ENCODE data around the gene DNASE2B. TPM values are rescaled to one million over a fixed set of nuclear protein-coding genes. Genes with fewer than 3 reads are reported as not detected.

The DNASE2B gene
- polyA plus RNA-seq, 1 experiment = not detected

DNA sequence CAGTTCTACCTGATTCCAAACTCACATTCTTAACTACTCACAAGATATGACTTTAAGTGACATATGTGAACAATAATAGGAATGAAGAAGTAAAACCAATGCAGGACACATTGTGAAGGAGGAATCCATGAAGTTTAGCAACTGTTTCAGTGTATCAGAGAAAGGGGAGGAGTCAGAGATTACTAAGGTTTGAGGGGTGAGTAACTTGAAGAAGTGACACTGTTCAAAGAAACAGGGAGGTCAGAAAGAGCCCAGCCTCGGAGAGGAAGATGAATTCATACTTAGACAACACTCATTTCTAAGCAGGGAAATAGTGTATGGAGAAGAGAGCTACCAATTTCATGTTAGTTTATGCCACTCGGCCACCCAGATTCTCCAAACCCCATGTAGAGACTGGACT is 52.6 kb downstream of the DNASE2B start:
- no peaks in the 10 kb centered on the region for H3K27me3 ChIP-seq (ENCODE audit: control insufficient read depth, insufficient read depth, low read length)
- CTCF ChIA-PET = no interaction called here
- no peak for DNase-seq (ENCODE audit: low read depth)

DNA sequence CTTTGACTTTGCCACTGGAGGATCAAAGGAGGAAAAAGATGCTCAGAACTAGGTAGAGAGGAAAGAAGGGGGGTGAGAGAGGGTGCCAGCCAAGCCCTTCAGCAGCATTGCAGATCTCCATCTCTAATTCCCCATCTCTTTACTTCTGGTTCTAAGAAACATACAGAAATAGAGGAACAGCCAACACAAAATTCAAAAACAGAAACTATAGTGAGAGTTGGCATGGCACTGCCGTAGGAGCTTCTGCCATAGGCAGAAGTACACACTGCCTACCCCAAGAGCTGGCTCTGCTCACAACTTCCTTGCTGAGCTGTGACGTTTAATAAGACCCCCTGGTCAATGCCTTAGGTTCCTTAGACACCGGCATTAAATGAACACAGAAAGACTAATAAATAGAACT is 54.2 kb downstream of the DNASE2B start:
- H3K4me3 ChIP-seq (ENCODE audit: low read depth, low read length) = no peak overlapping the region
- DNase-seq (ENCODE audit: low read depth) = no peak
- no peaks in the 10 kb centered on the region for H3K27me3 ChIP-seq (ENCODE audit: control insufficient read depth, insufficient read depth, low read length)
- TF ChIP-seq, protein P1, sequence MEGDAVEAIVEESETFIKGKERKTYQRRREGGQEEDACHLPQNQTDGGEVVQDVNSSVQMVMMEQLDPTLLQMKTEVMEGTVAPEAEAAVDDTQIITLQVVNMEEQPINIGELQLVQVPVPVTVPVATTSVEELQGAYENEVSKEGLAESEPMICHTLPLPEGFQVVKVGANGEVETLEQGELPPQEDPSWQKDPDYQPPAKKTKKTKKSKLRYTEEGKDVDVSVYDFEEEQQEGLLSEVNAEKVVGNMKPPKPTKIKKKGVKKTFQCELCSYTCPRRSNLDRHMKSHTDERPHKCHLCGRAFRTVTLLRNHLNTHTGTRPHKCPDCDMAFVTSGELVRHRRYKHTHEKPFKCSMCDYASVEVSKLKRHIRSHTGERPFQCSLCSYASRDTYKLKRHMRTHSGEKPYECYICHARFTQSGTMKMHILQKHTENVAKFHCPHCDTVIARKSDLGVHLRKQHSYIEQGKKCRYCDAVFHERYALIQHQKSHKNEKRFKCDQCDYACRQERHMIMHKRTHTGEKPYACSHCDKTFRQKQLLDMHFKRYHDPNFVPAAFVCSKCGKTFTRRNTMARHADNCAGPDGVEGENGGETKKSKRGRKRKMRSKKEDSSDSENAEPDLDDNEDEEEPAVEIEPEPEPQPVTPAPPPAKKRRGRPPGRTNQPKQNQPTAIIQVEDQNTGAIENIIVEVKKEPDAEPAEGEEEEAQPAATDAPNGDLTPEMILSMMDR (IDR thresholded peaks at IDR 0.05; ENCODE audit: insufficient read depth, low read depth, low read length) = no peak
- POLR2A ChIA-PET = no interaction called here
- H3K36me3 ChIP-seq (ENCODE audit: control insufficient read depth, insufficient read depth, low read length) = no peaks in the 10 kb centered on the region
- CTCF ChIA-PET = interaction anchor here (0.8 to 1.7 kb wide), 5 partner anchors 10 to 311 kb away, joined by 3 to 8 read pairs (median 3); no protein-coding TSS in a partner anchor

More for the DNA sequence above, 52.6 kb downstream of the DNASE2B start:
- H3K4me3 ChIP-seq (ENCODE audit: low read depth, low read length) = no peak overlapping the region
- POLR2A ChIA-PET = no interaction called here
- no peaks in the 10 kb centered on the region for H3K36me3 ChIP-seq (ENCODE audit: control insufficient read depth, insufficient read depth, low read length)
- TF ChIP-seq, protein P1 (IDR thresholded peaks at IDR 0.05; ENCODE audit: insufficient read depth, low read depth, low read length) = no peak

DNA sequence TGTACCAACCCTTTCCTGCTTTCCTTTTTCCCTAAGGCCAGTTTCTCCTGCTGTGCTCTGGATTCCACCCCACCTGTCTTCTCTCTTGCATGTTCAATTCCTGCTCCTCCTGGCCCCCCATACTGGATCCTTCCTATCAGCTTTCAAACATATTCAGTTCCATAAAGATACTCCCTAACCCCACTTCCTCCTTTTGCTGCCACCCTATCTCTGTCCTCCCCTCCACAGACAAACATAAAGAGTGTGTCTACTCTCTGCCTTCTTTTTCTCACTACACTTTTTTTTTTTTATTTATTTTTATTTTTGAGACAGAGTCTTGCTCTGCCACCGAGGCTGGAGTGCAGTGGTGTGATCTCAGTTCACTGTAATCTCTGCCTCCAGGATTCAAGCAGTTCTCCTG is 63.8 kb downstream of the DNASE2B start:
- ChIA-PET POLR2A (no interaction called here), CTCF (interaction anchor here (1.3 kb wide), 1 partner anchor 8 kb away, joined by 3 read pairs; no protein-coding TSS in a partner anchor)
- Histone ChIP-seq H3K36me3 (ENCODE audit: control insufficient read depth, insufficient read depth, low read length) (no peaks in the 10 kb centered on the region), H3K27me3 (ENCODE audit: control insufficient read depth, insufficient read depth, low read length) (peaks cover 8% of the 10 kb centered on the region), H3K4me3 (ENCODE audit: low read depth, low read length) (no peak overlapping the region)
- TF ChIP-seq, protein P1 (IDR thresholded peaks at IDR 0.05; ENCODE audit: insufficient read depth, low read depth, low read length) = no peak
- no peak for DNase-seq (ENCODE audit: low read depth)

Other genes starting within 250 kb of the DNASE2B start
- gene SAMD13, start 96.8 kb upstream of the DNASE2B start, polyA plus RNA-seq (2011; rRNA removed) = 0.20 and 0.43 TPM in 2 replicates
- gene RPF1, start 80.8 kb downstream of the DNASE2B start, polyA plus RNA-seq (2011; rRNA removed) = 17.1 and 31.1 TPM in 2 replicates
- 0.32 and 0.69 TPM in 2 replicates for gene SPATA1, start 107.9 kb downstream of the DNASE2B start, polyA plus RNA-seq (2011; rRNA removed)
- gene GNG5, start 108.1 kb downstream of the DNASE2B start, polyA plus RNA-seq (2011; rRNA removed) = 60.4 and 92.3 TPM in 2 replicates
- gene CTBS, start 176.0 kb downstream of the DNASE2B start, polyA plus RNA-seq (2011; rRNA removed) = 14.4 and 25.3 TPM in 2 replicates

All from BJ (cell line).